ENCODE measurements around the gene TET2. TPM values are rescaled to one million over a fixed set of nuclear protein-coding genes. Genes with fewer than 3 reads are reported as not detected.

TET2 gene
- total RNA-seq, 1 donor, result 18.1 TPM

DNA sequence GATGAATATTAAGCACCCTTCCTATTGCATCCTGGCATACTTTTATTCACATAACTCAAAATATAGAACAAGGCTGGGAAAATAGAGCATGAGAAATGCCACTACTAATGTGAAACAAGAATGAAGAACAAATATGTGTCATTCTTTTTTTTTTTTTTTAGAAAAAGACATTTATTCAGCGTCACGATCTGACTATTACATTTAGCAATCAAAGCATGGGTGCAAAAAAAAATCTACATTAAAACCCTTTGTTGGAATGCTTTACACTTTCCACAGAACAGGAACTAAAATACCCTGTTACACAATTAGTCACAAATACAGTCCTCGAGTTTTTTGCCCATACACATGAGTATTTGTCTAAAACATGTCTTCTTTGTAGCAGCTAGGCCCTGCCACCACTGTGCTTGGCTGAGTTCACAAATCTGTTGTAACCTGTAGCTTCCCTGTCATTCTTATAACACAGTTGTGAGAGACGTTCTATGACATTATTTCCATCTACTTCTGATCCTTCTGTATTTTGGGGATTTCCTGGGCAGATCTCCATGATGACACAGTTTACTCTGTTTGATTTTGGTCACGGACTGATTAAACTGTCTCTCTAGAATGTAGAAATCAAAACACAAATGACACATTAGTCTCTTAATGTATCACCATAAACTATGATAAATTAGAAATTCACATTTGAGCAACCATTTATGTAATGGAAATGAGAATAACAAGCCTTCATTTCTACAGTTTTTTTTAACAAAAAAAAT, 9.4 kb upstream of the TET2 start:
- TF ChIP-seq, protein P1, sequence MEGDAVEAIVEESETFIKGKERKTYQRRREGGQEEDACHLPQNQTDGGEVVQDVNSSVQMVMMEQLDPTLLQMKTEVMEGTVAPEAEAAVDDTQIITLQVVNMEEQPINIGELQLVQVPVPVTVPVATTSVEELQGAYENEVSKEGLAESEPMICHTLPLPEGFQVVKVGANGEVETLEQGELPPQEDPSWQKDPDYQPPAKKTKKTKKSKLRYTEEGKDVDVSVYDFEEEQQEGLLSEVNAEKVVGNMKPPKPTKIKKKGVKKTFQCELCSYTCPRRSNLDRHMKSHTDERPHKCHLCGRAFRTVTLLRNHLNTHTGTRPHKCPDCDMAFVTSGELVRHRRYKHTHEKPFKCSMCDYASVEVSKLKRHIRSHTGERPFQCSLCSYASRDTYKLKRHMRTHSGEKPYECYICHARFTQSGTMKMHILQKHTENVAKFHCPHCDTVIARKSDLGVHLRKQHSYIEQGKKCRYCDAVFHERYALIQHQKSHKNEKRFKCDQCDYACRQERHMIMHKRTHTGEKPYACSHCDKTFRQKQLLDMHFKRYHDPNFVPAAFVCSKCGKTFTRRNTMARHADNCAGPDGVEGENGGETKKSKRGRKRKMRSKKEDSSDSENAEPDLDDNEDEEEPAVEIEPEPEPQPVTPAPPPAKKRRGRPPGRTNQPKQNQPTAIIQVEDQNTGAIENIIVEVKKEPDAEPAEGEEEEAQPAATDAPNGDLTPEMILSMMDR (IDR thresholded peaks at IDR 0.05; ENCODE audit: insufficient read depth, low read depth, low read length), result no peak
- no peak overlapping the region for H3K4me3 ChIP-seq (ENCODE audit: low read depth, low read length)
- DNase-seq (ENCODE audit: low read depth), result no peak

DNA sequence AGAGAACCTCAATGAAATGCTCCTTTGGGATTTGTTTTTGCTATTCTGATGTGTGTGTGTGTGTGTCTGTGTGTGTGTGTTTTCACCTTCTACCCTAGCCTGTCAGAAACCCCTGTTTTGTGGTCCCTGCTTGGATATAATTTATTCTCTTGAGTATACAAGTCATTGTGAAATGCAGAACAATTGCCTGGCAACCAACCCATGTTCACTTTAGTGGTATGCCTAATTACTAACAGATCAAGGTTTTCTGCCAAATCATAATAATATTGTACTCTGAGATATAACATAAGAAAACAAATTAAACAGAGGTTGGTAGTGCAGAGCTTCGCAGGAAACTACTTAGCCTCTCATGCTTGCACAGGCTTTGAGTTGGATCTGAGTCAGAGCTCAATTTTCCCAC, 7.0 kb upstream of the TET2 start:
- TF ChIP-seq, protein P1 (IDR thresholded peaks at IDR 0.05; ENCODE audit: insufficient read depth, low read depth, low read length), result no peak
- no peak for DNase-seq (ENCODE audit: low read depth)

GRCh38 chr4:105140684-105141490, 5.8 kb upstream of the TET2 start:
- TF ChIP-seq, protein P1 (IDR thresholded peaks at IDR 0.05; ENCODE audit: insufficient read depth, low read depth, low read length), result peak; percentile 71
- peak; percentile 36 for DNase-seq (ENCODE audit: low read depth)
- no peak overlapping the region for H3K4me3 ChIP-seq (ENCODE audit: low read depth, low read length)

More for the DNA sequence above, 7.0 kb upstream of the TET2 start:
- H3K4me3 ChIP-seq (ENCODE audit: low read depth, low read length), result no peak overlapping the region

- H3K4me3 ChIP-seq (ENCODE audit: low read depth, low read length), result peak overlapping the region; percentile 92
- TF ChIP-seq, protein P1 (IDR thresholded peaks at IDR 0.05; ENCODE audit: insufficient read depth, low read depth, low read length), result no peak
- no peak for DNase-seq (ENCODE audit: low read depth)
Measured at GRCh38 chr4:105145156-105145902, 1.3 kb upstream of the TET2 start.

DNA sequence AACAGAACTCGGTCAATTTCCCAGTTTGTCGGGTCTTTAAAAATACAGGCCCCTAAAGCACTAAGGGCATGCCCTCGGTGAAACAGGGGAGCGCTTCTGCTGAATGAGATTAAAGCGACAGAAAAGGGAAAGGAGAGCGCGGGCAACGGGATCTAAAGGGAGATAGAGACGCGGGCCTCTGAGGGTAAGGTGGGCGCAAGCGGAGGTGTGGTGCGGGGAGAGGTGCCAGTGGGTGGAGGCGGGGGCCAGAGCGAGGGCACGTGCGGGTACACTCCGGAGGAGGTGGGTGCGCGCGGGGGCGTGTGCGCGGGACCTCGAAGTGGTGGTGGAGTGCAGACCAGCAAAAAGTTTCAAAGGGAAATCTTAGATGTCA, 787 bp upstream of the TET2 start:
- TF ChIP-seq, protein P1 (IDR thresholded peaks at IDR 0.05; ENCODE audit: insufficient read depth, low read depth, low read length), result no peak
- peak overlapping the region; percentile 92 for H3K4me3 ChIP-seq (ENCODE audit: low read depth, low read length)
- DNase-seq (ENCODE audit: low read depth), result no peak

GRCh38 chr4:105147016-105147552, 408 bp downstream of the TET2 start:
- DNase-seq (ENCODE audit: low read depth), result no peak
- peak overlapping the region; percentile 92 for H3K4me3 ChIP-seq (ENCODE audit: low read depth, low read length)
- TF ChIP-seq, protein P1 (IDR thresholded peaks at IDR 0.05; ENCODE audit: insufficient read depth, low read depth, low read length), result no peak
